Measurements from ENCODE around the gene OTULIN.

OTULIN gene

DNA sequence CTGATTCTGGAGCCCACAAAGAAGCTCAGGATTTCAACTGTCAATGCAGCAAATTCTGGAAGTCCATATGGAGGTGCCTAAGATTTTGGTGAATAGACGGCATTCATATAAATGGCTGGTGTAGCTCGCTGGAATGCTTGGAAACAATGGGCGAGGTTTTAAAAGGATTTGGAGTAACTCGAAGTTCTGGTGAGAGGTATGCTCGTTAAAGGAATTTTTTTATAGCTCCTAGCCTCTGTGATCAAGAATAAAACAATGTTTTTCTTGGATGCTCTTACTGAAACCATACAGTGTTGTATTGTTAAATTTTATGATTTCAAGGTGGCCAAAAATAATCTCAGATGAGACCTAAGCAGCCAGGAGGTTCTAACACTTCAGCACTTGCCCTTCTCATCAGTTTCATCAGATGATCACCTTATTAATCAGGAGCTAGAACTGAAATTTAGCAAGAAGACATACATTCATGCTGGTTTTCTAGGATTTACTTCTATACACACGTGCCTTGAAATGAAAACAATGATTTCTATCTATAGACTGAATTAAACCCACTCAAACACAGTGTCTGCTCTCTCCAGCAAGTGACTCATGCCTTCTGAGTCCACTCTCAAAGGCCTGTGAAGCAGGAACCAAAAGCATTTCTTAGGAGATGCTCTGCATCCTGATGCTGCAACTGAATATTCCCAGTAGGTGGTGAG, 79.2 kb downstream of the OTULIN start:
- no peak for DNase-seq (ENCODE audit: low spot score)

DNA sequence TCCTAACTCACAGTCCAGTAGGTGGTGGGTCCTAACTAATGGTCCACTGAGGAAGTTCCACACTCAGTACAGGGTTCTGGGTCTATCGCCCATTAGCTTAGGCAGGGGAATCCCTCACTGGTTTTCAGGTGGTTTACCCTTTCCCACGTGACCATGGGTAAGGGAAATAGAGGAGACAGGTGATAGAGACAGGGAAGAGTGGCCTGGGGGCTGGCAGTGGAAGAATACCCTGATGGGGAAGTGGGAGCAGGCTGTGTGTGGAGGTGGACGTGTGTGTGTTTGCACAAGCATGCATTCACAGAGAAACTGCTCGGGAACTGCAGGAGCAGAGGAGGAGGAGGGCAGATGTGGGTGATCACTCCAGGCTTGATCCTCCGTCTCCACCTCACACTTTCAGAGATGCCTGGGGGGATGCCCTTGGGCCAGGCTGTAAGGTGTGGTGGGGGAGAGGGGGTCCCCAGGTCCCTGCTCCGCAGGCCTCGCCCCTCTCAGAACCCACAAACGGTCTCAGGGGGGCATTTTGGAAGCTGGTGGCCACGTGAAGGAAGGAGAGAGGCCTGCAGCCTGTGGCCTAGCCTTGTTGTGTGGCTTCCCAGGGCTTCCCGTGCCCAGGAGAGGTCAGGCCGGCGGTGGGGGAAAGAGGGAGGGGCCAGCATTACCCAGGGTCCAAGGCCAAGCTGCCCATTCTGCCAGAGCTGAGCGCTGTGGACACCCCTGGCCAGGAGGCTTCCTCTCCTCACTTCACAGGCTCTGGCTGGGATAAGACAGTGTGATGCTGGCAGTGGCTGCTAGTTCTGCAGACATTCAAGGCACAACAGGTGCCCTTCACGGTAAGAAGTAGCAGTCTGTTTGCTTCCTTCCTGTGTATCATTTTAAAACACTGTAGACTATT, 80.0 kb downstream of the OTULIN start:
- no peak for DNase-seq (ENCODE audit: low spot score)

DNA sequence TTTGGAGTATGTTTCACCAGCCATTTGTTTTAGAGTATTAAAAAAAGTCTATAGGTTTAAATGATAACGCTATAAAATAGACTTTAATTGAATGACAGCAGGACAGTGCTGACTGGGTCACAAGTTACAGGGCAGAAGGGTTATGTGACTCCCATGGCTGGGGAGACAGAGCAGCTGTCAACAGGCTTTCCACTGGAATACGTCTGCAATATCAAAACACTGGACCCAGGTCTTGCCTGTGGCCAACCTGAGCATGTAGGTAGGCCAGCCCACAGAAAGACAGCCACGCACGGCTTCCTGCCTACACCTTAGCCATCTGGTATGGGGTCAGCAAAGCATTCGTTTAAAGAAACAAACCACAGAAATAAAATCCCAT, 80.7 kb downstream of the OTULIN start:
- no peak for DNase-seq (ENCODE audit: low spot score)

DNA sequence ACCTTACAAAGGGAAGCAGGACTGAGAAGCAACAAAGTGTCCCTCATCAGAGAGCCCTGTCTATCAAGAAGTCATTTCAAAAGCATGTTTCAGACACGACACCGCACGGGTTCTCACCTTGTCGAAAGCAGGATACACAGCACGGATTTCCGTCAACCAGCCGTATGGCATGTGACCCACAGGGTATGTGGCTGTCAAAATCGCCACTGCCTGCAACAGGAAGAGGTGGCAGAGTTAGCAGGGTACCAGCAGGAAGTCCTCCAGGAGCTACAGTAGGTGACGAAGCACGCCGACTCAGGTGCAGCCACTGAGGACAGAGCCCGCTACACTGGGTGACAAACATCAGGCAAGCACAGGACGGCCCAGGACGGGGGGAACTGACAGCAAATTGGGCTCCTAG, 81.2 kb downstream of the OTULIN start:
- no peak for DNase-seq (ENCODE audit: low spot score)

DNA sequence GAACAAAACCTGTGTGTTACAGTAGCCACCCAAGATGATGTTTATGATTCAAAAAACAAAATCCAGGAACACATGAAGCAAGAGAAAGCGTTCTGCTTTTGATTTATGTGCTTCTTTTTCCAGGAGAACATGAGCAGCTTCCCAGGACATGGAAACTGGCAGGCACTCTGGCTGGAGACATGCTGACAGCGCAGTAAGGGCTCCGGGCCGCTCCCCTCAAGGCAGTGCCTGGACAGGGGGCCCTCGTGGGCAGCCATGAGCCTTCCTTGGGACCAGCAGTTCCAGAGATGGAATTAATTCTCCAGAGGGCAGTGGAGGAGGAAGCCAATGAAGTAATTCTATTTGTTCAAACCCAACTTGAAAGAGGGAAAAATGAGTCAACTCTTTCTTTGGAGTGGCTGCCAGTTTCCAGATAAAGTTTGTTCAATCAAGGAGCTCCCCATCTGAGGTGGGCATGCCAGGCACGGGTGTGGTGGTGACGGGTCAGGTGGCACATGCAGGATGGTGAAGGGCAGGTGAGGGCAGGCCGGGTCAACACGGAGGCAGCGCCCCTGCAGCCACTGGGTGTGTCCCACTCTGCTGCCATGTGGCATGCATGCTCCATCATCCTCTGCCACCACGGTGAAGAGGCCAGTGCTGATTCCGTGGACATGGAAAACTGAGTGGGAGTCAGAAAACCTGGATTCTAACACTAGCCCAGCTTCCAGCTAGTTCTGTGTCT, 83.8 kb downstream of the OTULIN start:
- no peak for DNase-seq (ENCODE audit: low spot score)

Measured in RKO (cell line).